Astrocyte (in vitro differentiated cells and primary cell): ENCODE measurements around the gene SLC39A8.

ENCODE experiments used
- CTCF ChIP-seq: IDR thresholded peaks from 2 replicates; pipeline ENCODE4 v1.5.1; 2011; ENCODE audit warnings: low read depth, mild to moderate bottlenecking, inconsistent platforms, low read length, moderate library complexity; ENCODE audit not compliant: insufficient read depth
- EZH2 ChIP-seq: IDR thresholded peaks from 2 replicates; pipeline ENCODE4 v1.6.1; 2012; ENCODE audit warnings: mild to moderate bottlenecking, low read length, inconsistent platforms; ENCODE audit not compliant: insufficient read depth

- no peak for TF ChIP-seq CTCF
- no peak for TF ChIP-seq EZH2
These were observed 9.7 kb downstream of the SLC39A8 start for GRCh38 chr4:102335616-102336015.
